ENCODE measurements around the gene TSSC4.

Gene TSSC4

DNA sequence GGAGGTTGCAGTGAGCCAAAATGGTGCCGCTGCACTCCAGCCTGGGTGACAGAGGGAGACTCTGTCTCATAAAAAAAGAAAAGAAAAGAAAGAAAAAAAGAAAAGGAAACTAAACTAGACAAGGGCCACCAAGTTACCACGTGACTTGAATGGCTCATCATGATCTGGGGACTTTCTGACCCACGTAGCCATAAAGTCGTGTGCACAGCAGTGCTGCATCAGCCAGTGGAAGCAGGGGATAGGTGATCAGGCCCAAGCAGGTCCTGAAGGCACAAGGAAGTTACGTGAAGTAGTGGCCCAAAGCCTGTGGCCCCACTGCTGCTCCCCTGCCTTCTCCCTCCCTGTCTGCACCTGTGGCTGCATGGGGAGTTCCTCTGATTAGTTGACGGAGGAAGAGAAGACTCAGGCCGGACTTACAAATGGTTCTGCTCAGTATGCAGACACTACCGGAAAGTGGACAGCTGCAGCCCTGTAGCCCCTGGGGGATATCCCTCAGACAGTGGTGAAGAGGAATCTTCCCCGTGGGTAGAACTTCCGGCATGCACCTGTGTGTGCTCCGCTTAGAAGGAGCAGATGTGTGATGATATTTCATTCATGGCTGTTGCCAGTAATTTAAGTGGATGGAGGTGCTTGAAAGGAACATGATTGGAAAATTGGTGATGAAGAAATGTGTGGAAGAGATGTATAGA, 41.7 kb upstream of the TSSC4 start:
- POLR2A ChIA-PET: no interaction called here
- TF ChIP-seq PKNOX1 (IDR thresholded peaks at IDR 0.05) (no peak), HDGF (IDR thresholded peaks at IDR 0.05; ENCODE audit: borderline replicate concordance) (no peak), LEF1 (IDR thresholded peaks at IDR 0.05; ENCODE audit: borderline replicate concordance) (no peak), ELF4 (IDR thresholded peaks at IDR 0.05) (no peak), ZNF384 (IDR thresholded peaks at IDR 0.05) (no peak), L3MBTL2 (conservative IDR thresholded peaks at IDR 0.05) (no peak), FOXA1 (IDR thresholded peaks at IDR 0.05) (no peak), FOXK2 (IDR thresholded peaks at IDR 0.05) (no peak), TARDBP (IDR thresholded peaks at IDR 0.05) (no peak), SP1 (IDR thresholded peaks at IDR 0.05) (no peak), NFRKB (IDR thresholded peaks at IDR 0.05) (no peak), FOXM1 (IDR thresholded peaks at IDR 0.05; ENCODE audit: borderline replicate concordance) (no peak), BHLHE40 (IDR thresholded peaks at IDR 0.05; ENCODE audit: borderline replicate concordance) (no peak), ARNT (IDR thresholded peaks at IDR 0.05) (no peak), SUZ12 (IDR thresholded peaks at IDR 0.05) (no peak), CTBP1 (IDR thresholded peaks at IDR 0.05; ENCODE audit: borderline replicate concordance) (no peak)
- CTCF ChIA-PET: no interaction called here
- no peak for DNase-seq (ENCODE audit: extremely low spot score)

DNA sequence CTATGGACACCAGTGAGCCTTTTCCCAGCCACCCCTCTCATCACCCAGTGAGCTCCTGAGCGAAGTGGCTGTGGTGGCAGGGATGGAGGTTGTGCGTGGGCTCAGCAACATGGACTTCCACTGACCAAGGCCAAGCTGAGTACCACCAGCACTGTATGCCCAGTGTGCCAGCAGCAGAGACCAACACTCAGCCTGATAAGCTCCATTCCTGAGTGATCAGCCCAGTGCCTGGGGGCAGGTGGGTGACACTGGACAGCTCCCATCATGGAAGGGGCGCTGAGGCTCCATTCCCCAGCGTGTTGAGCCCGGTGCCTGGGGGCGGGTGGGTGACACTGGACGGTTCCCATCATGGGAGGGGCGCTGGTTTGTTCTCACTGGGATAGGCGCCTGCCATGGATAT, 41.0 kb upstream of the TSSC4 start:
- DNase-seq (ENCODE audit: extremely low spot score): no peak
- TF ChIP-seq FOXM1 (IDR thresholded peaks at IDR 0.05; ENCODE audit: borderline replicate concordance) (no peak), PKNOX1 (IDR thresholded peaks at IDR 0.05) (no peak), BHLHE40 (IDR thresholded peaks at IDR 0.05; ENCODE audit: borderline replicate concordance) (no peak), ZNF384 (IDR thresholded peaks at IDR 0.05) (no peak), FOXA1 (IDR thresholded peaks at IDR 0.05) (no peak), ARNT (IDR thresholded peaks at IDR 0.05) (no peak), SUZ12 (IDR thresholded peaks at IDR 0.05) (no peak), TARDBP (IDR thresholded peaks at IDR 0.05) (no peak), CTBP1 (IDR thresholded peaks at IDR 0.05; ENCODE audit: borderline replicate concordance) (no peak), SP1 (IDR thresholded peaks at IDR 0.05) (no peak), ELF4 (IDR thresholded peaks at IDR 0.05) (no peak), FOXK2 (IDR thresholded peaks at IDR 0.05) (no peak), NFRKB (IDR thresholded peaks at IDR 0.05) (no peak)
- ChIA-PET CTCF (no interaction called here), POLR2A (no interaction called here)

DNA sequence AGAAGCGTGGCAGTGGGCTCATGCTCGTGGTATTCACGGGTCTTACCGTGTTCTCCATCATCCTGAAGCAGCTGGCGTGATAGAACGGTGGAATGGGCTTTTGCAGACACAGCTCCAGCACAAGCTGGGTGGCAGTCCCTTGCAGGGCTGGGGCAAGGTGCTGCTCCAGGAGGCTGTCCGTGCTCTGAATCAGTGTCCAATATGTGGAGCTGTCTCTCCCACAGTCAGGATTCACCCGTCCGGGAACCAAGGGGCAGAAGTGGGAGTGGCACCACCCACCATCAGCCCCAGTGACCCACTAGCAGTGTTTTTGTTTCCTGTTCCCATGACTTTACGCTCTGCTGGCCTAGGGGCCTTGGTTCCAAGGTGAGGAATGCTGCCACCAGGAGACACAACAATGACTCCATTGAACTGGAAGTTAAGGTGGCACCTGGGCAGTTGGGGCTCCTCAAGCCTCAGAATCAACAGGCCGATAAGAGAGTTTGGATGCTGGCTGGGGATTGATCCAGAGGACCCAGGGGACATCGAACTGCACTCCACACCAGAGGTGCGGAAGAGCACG, 40.4 kb upstream of the TSSC4 start:
- TF ChIP-seq FOXK2 (IDR thresholded peaks at IDR 0.05) (no peak), ELF4 (IDR thresholded peaks at IDR 0.05) (no peak)
- DNase-seq (ENCODE audit: extremely low spot score): no peak
- ChIA-PET POLR2A (no interaction called here), CTCF (interaction anchor here (0.5 kb wide), 1 partner anchor 79 kb away, joined by 3 read pairs; no protein-coding TSS in a partner anchor)

GRCh38 chr11:2361565-2361964, 39.0 kb upstream of the TSSC4 start:
- CTCF ChIA-PET: no interaction called here
- TF ChIP-seq FOXM1 (IDR thresholded peaks at IDR 0.05; ENCODE audit: borderline replicate concordance) (no peak), CTBP1 (IDR thresholded peaks at IDR 0.05; ENCODE audit: borderline replicate concordance) (no peak), L3MBTL2 (conservative IDR thresholded peaks at IDR 0.05) (no peak), TARDBP (IDR thresholded peaks at IDR 0.05) (no peak), FOXK2 (IDR thresholded peaks at IDR 0.05) (no peak), HDGF (IDR thresholded peaks at IDR 0.05; ENCODE audit: borderline replicate concordance) (no peak), NFRKB (IDR thresholded peaks at IDR 0.05) (no peak), ZNF384 (IDR thresholded peaks at IDR 0.05) (no peak), LEF1 (IDR thresholded peaks at IDR 0.05; ENCODE audit: borderline replicate concordance) (no peak), FOXA1 (IDR thresholded peaks at IDR 0.05) (no peak), ARNT (IDR thresholded peaks at IDR 0.05) (no peak), PKNOX1 (IDR thresholded peaks at IDR 0.05) (no peak), ELF4 (IDR thresholded peaks at IDR 0.05) (no peak), SP1 (IDR thresholded peaks at IDR 0.05) (no peak), BHLHE40 (IDR thresholded peaks at IDR 0.05; ENCODE audit: borderline replicate concordance) (no peak), SUZ12 (IDR thresholded peaks at IDR 0.05) (no peak)
- POLR2A ChIA-PET: no interaction called here
- no peak for DNase-seq (ENCODE audit: extremely low spot score)

DNA sequence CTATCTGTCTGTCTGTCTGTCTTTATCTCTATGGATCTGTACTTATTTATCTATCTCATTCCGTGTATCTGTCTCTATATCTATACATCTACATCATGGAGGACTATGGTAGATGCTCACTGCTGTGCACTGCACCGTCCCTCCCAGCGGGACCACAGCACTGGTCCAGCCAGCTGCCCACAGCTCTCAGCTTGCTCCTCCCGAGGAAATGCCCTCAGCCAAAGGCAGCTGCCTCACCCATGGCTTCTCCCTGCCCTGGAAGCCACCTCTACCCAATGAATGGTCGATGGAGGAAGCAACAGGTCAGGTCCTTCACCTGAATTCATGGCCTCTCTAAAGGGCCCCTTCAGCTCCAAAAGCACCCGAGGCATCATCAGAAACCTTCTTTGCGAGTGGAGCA, 38.1 kb upstream of the TSSC4 start:
- POLR2A ChIA-PET: no interaction called here
- CTCF ChIA-PET: no interaction called here
- TF ChIP-seq LEF1 (IDR thresholded peaks at IDR 0.05; ENCODE audit: borderline replicate concordance): no peak
- TF ChIP-seq L3MBTL2 (conservative IDR thresholded peaks at IDR 0.05): no peak
- TF ChIP-seq TARDBP (IDR thresholded peaks at IDR 0.05): no peak
- DNase-seq (ENCODE audit: extremely low spot score): no peak

GRCh38 chr11:2363130-2363529, 37.4 kb upstream of the TSSC4 start:
- ChIA-PET CTCF (no interaction called here), POLR2A (no interaction called here)
- TF ChIP-seq L3MBTL2 (conservative IDR thresholded peaks at IDR 0.05): no peak
- no peak for TF ChIP-seq NFRKB (IDR thresholded peaks at IDR 0.05)
- TF ChIP-seq PKNOX1 (IDR thresholded peaks at IDR 0.05): no peak
- no peak for TF ChIP-seq FOXK2 (IDR thresholded peaks at IDR 0.05)
- TF ChIP-seq CTBP1 (IDR thresholded peaks at IDR 0.05; ENCODE audit: borderline replicate concordance): no peak
- TF ChIP-seq SP1 (IDR thresholded peaks at IDR 0.05): no peak
- no peak for TF ChIP-seq ARNT (IDR thresholded peaks at IDR 0.05)
- TF ChIP-seq SUZ12 (IDR thresholded peaks at IDR 0.05): no peak
- TF ChIP-seq LEF1 (IDR thresholded peaks at IDR 0.05; ENCODE audit: borderline replicate concordance): no peak
- TF ChIP-seq BHLHE40 (IDR thresholded peaks at IDR 0.05; ENCODE audit: borderline replicate concordance): no peak
- DNase-seq (ENCODE audit: extremely low spot score): no peak

Measured in HEK293T (cell line).